ENCODE measurements around the gene PCSK6.

PCSK6 gene

DNA sequence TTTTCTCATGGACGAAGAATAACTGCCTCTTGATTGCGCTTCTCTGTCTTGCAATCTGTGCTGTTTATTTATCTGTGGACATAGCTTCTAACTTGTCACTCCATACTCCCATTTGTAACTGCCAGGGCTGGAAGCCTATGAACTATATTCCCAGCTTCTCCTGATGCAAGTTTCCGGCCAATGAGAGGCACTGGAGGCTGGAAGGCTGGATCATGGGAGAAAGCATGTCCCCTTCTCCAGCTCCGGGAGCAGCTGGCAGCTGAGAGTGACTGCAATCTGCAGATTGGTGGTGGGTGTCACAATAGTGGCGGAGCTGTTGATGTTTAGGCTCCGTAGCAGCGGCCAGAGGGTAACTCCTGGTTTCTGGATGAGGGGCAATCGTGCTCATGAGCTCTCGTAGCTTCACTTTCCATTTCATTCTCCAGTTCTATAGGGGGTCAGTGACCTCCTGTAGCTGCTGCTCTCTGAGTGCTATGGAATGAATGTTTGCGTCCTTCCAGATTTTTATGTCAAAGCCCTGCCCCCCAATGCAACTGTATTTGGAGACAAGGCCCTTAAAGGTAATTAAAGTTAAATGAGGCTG, 35.7 kb upstream of the PCSK6 start:
- TF ChIP-seq L3MBTL2 (conservative IDR thresholded peaks at IDR 0.05) (no peak), FOXK2 (IDR thresholded peaks at IDR 0.05) (no peak), FOXM1 (IDR thresholded peaks at IDR 0.05; ENCODE audit: borderline replicate concordance) (no peak)
- TF ChIP-seq, protein P1, sequence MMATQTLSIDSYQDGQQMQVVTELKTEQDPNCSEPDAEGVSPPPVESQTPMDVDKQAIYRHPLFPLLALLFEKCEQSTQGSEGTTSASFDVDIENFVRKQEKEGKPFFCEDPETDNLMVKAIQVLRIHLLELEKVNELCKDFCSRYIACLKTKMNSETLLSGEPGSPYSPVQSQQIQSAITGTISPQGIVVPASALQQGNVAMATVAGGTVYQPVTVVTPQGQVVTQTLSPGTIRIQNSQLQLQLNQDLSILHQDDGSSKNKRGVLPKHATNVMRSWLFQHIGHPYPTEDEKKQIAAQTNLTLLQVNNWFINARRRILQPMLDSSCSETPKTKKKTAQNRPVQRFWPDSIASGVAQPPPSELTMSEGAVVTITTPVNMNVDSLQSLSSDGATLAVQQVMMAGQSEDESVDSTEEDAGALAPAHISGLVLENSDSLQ (IDR thresholded peaks at IDR 0.05) = peak; percentile 66
- CTCF ChIA-PET = interaction anchor here (0.6 to 1.9 kb wide), 2 partner anchors 11 to 23 kb away, joined by 3 to 6 read pairs; no protein-coding TSS in a partner anchor
- POLR2A ChIA-PET = interaction anchor here (1.1 kb wide), 1 partner anchor 13 kb away, joined by 3 read pairs; no protein-coding TSS in a partner anchor
- no peak for DNase-seq (ENCODE audit: extremely low spot score)

DNA sequence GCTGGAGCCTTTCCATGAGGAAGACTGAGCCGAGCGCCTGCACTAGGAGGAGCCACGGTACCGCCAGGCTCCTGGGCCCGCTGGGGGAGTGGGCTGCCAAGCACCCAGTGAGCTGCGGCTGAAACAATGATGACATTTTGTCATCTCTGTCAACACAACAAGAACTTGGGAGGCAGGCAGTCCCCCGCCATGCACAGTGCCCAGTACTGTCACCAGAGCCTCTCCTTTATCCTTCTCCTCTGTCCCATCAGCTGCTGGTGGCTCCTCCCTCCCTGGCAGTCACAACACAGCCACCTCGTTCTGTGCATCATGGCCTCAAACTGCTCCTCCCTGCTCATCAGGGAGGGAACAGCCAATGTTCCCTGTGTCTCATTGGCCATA, 34.0 kb upstream of the PCSK6 start:
- CTCF ChIA-PET = interaction anchor here (0.7 to 1.9 kb wide), 2 partner anchors 21 to 1091 kb away, joined by 3 to 6 read pairs; no protein-coding TSS in a partner anchor
- no peak for TF ChIP-seq ZNF384 (IDR thresholded peaks at IDR 0.05)
- no peak for TF ChIP-seq NFRKB (IDR thresholded peaks at IDR 0.05)
- TF ChIP-seq ARNT (IDR thresholded peaks at IDR 0.05) = no peak
- TF ChIP-seq TARDBP (IDR thresholded peaks at IDR 0.05) = no peak
- TF ChIP-seq FOXM1 (IDR thresholded peaks at IDR 0.05; ENCODE audit: borderline replicate concordance) = no peak
- no peak for TF ChIP-seq FOXK2 (IDR thresholded peaks at IDR 0.05)
- TF ChIP-seq SUZ12 (IDR thresholded peaks at IDR 0.05) = no peak
- no peak for TF ChIP-seq CTBP1 (IDR thresholded peaks at IDR 0.05; ENCODE audit: borderline replicate concordance)
- TF ChIP-seq L3MBTL2 (conservative IDR thresholded peaks at IDR 0.05) = no peak
- no peak for TF ChIP-seq FOXA1 (IDR thresholded peaks at IDR 0.05)
- no peak for TF ChIP-seq HDGF (IDR thresholded peaks at IDR 0.05; ENCODE audit: borderline replicate concordance)
- TF ChIP-seq SP1 (IDR thresholded peaks at IDR 0.05) = no peak
- no peak for TF ChIP-seq BHLHE40 (IDR thresholded peaks at IDR 0.05; ENCODE audit: borderline replicate concordance)
- TF ChIP-seq, protein P1 (IDR thresholded peaks at IDR 0.05) = no peak
- no peak for TF ChIP-seq ELF4 (IDR thresholded peaks at IDR 0.05)
- POLR2A ChIA-PET = no interaction called here
- no peak for DNase-seq (ENCODE audit: extremely low spot score)

DNA sequence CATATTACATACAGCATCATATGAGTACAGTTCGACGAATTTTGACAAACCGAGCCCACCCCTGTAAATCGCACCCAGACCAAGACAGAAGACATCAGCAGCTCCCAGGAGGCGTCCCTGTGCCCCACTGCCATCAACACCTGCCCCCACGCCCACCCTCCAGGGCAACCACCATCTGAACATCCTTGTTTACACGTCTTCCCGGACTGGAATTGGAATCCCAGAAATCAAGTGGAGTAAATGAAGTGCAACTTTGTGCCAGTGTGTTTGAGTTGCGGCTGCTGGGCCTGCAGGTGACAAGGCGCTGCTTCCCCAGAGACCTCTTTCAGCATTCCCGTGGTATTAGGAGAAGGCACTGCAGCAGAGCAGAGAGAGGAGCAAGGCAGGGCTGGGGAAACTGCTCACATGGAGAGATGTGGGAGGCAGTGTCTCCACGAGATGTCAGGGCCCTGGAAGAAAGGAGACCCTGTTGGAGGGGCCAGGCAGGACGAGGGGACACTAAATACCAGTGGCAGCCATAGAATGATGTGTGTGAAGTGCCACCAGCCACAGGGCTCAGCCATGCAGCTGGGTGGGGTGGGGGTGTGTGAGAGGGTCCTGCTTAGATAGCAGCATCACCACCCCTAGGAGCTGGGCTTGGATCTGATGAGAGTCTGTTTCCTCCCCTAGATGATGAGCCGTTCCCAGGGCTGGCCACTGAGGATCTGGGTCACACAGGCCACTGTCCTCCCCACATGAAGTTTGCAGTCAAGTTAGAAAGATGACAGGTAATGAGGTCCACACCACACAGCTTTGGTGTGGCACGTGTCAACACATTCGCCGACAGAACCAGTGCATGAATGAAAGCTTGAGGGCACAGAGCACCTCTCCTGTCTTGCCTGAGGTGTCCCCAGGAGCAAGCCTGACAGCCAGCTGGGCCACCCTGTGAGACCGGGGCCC, 33.4 kb upstream of the PCSK6 start:
- TF ChIP-seq L3MBTL2 (conservative IDR thresholded peaks at IDR 0.05) = no peak
- TF ChIP-seq FOXM1 (IDR thresholded peaks at IDR 0.05; ENCODE audit: borderline replicate concordance) = no peak
- TF ChIP-seq, protein P1 (IDR thresholded peaks at IDR 0.05) = no peak
- TF ChIP-seq LEF1 (IDR thresholded peaks at IDR 0.05; ENCODE audit: borderline replicate concordance) = no peak
- TF ChIP-seq FOXK2 (IDR thresholded peaks at IDR 0.05) = no peak
- TF ChIP-seq SP1 (IDR thresholded peaks at IDR 0.05) = no peak
- TF ChIP-seq SUZ12 (IDR thresholded peaks at IDR 0.05) = no peak
- no peak for TF ChIP-seq NFRKB (IDR thresholded peaks at IDR 0.05)
- TF ChIP-seq FOXA1 (IDR thresholded peaks at IDR 0.05) = no peak
- TF ChIP-seq ZNF384 (IDR thresholded peaks at IDR 0.05) = no peak
- TF ChIP-seq TARDBP (IDR thresholded peaks at IDR 0.05) = no peak
- TF ChIP-seq CTBP1 (IDR thresholded peaks at IDR 0.05; ENCODE audit: borderline replicate concordance) = no peak
- TF ChIP-seq BHLHE40 (IDR thresholded peaks at IDR 0.05; ENCODE audit: borderline replicate concordance) = no peak
- no peak for TF ChIP-seq ELF4 (IDR thresholded peaks at IDR 0.05)
- no peak for DNase-seq (ENCODE audit: extremely low spot score)
- ChIA-PET POLR2A (no interaction called here), CTCF (interaction anchor here (0.6 to 0.7 kb wide), 2 partner anchors 332 to 1091 kb away, joined by 3 read pairs; no protein-coding TSS in a partner anchor)

DNA sequence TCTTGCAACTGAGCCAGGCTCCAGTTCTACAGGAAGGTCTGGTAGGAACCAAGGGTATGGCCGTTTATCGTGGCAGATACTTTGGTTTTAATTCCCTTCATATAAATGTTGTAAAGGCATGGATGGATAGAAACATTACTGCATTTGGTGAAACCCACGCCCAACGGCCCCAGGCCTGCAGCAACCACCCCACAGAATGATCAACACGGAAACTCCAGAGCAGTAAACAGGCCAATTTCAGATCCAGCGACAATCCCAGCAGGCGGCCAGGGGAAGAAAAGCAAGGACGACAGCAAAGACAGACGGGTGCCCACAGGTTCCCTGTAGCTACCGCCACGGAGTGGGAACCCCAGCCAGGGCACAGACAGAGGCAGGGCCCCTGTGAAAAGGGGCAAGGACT, 32.6 kb upstream of the PCSK6 start:
- ChIA-PET POLR2A (no interaction called here), CTCF (interaction anchor here (0.6 kb wide), 1 partner anchor 333 kb away, joined by 3 read pairs; no protein-coding TSS in a partner anchor)

DNA sequence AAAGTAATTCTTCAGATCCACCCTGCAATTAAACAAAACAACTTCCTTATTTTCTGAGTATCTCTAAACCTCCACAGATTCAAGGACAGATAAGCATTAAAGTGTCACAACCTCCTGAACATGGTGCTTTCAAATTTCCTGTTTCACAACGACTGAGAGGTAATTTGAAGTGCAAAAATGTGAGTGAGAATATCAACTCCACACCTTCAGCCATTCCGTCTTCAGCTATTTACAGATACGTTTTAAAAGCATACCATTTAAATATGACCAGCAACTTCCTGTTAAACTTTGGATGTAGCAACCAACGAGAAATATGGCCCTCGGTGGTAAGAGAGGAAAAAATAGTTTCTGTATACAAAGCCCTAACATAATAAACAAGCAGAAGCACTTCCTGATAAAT, 32.1 kb upstream of the PCSK6 start:
- no peak for DNase-seq (ENCODE audit: extremely low spot score)
- ChIA-PET CTCF (no interaction called here), POLR2A (no interaction called here)
- TF ChIP-seq FOXK2 (IDR thresholded peaks at IDR 0.05) (no peak), SUZ12 (IDR thresholded peaks at IDR 0.05) (no peak), HDGF (IDR thresholded peaks at IDR 0.05; ENCODE audit: borderline replicate concordance) (no peak), LEF1 (IDR thresholded peaks at IDR 0.05; ENCODE audit: borderline replicate concordance) (no peak), FOXA1 (IDR thresholded peaks at IDR 0.05) (no peak), ARNT (IDR thresholded peaks at IDR 0.05) (no peak), TARDBP (IDR thresholded peaks at IDR 0.05) (no peak), SP1 (IDR thresholded peaks at IDR 0.05) (no peak), NFRKB (IDR thresholded peaks at IDR 0.05) (no peak), ZNF384 (IDR thresholded peaks at IDR 0.05) (no peak), ELF4 (IDR thresholded peaks at IDR 0.05) (no peak)
- TF ChIP-seq, protein P1 (IDR thresholded peaks at IDR 0.05) = no peak

More for the DNA sequence above, 32.6 kb upstream of the PCSK6 start:
- TF ChIP-seq LEF1 (IDR thresholded peaks at IDR 0.05; ENCODE audit: borderline replicate concordance) (no peak), FOXK2 (IDR thresholded peaks at IDR 0.05) (no peak), ELF4 (IDR thresholded peaks at IDR 0.05) (no peak)
- no peak for DNase-seq (ENCODE audit: extremely low spot score)
